ENCODE measurements around the gene CFAP46.

CFAP46 gene

GRCh38 chr10:132836832-132837540 lies 105.4 kb downstream of the CFAP46 start:
- no peak overlapping the region for H3K9ac ChIP-seq (ENCODE audit: low read length)
- peaks cover 32% of the 10 kb centered on the region for H3K27me3 ChIP-seq (ENCODE audit: control insufficient read depth, insufficient read depth, low read length)
- peaks cover 30% of the 10 kb centered on the region for H3K4me1 ChIP-seq (ENCODE audit: control insufficient read depth, insufficient read depth, low read length)
- no peaks in the 10 kb centered on the region for H3K9me3 ChIP-seq (ENCODE audit: control insufficient read depth, low read length)
- no peak overlapping the region for H3K4me3 ChIP-seq (ENCODE audit: low read length)
- H3K36me3 ChIP-seq (ENCODE audit: control insufficient read depth, insufficient read depth, low read length): no peaks in the 10 kb centered on the region

GRCh38 chr10:132836248-132836831 lies 106.0 kb downstream of the CFAP46 start:
- H3K9me3 ChIP-seq (ENCODE audit: control insufficient read depth, low read length): no peaks in the 10 kb centered on the region
- H3K9ac ChIP-seq (ENCODE audit: low read length): no peak overlapping the region
- peaks cover 26% of the 10 kb centered on the region for H3K4me1 ChIP-seq (ENCODE audit: control insufficient read depth, insufficient read depth, low read length)
- no peaks in the 10 kb centered on the region for H3K36me3 ChIP-seq (ENCODE audit: control insufficient read depth, insufficient read depth, low read length)
- H3K27me3 ChIP-seq (ENCODE audit: control insufficient read depth, insufficient read depth, low read length): peaks cover 33% of the 10 kb centered on the region
- H3K4me3 ChIP-seq (ENCODE audit: low read length): no peak overlapping the region

GRCh38 chr10:132835848-132836233 lies 106.5 kb downstream of the CFAP46 start:
- H3K36me3 ChIP-seq (ENCODE audit: control insufficient read depth, insufficient read depth, low read length): no peaks in the 10 kb centered on the region
- H3K9ac ChIP-seq (ENCODE audit: low read length): no peak overlapping the region
- H3K9me3 ChIP-seq (ENCODE audit: control insufficient read depth, low read length): no peaks in the 10 kb centered on the region
- H3K4me3 ChIP-seq (ENCODE audit: low read length): no peak overlapping the region
- H3K27me3 ChIP-seq (ENCODE audit: control insufficient read depth, insufficient read depth, low read length): peaks cover 35% of the 10 kb centered on the region
- peaks cover 21% of the 10 kb centered on the region for H3K4me1 ChIP-seq (ENCODE audit: control insufficient read depth, insufficient read depth, low read length)

GRCh38 chr10:132834891-132835847 lies 107.2 kb downstream of the CFAP46 start:
- H3K9me3 ChIP-seq (ENCODE audit: control insufficient read depth, low read length): no peaks in the 10 kb centered on the region
- peaks cover 15% of the 10 kb centered on the region for H3K4me1 ChIP-seq (ENCODE audit: control insufficient read depth, insufficient read depth, low read length)
- H3K27me3 ChIP-seq (ENCODE audit: control insufficient read depth, insufficient read depth, low read length): peaks cover 35% of the 10 kb centered on the region
- H3K36me3 ChIP-seq (ENCODE audit: control insufficient read depth, insufficient read depth, low read length): no peaks in the 10 kb centered on the region
- H3K4me3 ChIP-seq (ENCODE audit: low read length): no peak overlapping the region
- no peak overlapping the region for H3K9ac ChIP-seq (ENCODE audit: low read length)

- Histone ChIP-seq H3K27me3 (ENCODE audit: control insufficient read depth, insufficient read depth, low read length) (peaks cover 35% of the 10 kb centered on the region), H3K9me3 (ENCODE audit: control insufficient read depth, low read length) (no peaks in the 10 kb centered on the region), H3K36me3 (ENCODE audit: control insufficient read depth, insufficient read depth, low read length) (no peaks in the 10 kb centered on the region), H3K4me1 (ENCODE audit: control insufficient read depth, insufficient read depth, low read length) (peaks cover 12% of the 10 kb centered on the region), H3K4me3 (ENCODE audit: low read length) (no peak overlapping the region), H3K9ac (ENCODE audit: low read length) (no peak overlapping the region)
Measured at GRCh38 chr10:132834311-132834761, 108.0 kb downstream of the CFAP46 start.

GRCh38 chr10:132833421-132834111 lies 108.8 kb downstream of the CFAP46 start:
- Histone ChIP-seq H3K36me3 (ENCODE audit: control insufficient read depth, insufficient read depth, low read length) (no peaks in the 10 kb centered on the region), H3K4me1 (ENCODE audit: control insufficient read depth, insufficient read depth, low read length) (peaks cover 12% of the 10 kb centered on the region), H3K9ac (ENCODE audit: low read length) (no peak overlapping the region), H3K4me3 (ENCODE audit: low read length) (no peak overlapping the region), H3K9me3 (ENCODE audit: control insufficient read depth, low read length) (no peaks in the 10 kb centered on the region), H3K27me3 (ENCODE audit: control insufficient read depth, insufficient read depth, low read length) (peaks cover 38% of the 10 kb centered on the region)

- Histone ChIP-seq H3K9me3 (ENCODE audit: control insufficient read depth, low read length) (no peaks in the 10 kb centered on the region), H3K4me1 (ENCODE audit: control insufficient read depth, insufficient read depth, low read length) (peaks cover 12% of the 10 kb centered on the region), H3K27me3 (ENCODE audit: control insufficient read depth, insufficient read depth, low read length) (peaks cover 45% of the 10 kb centered on the region), H3K4me3 (ENCODE audit: low read length) (no peak overlapping the region), H3K36me3 (ENCODE audit: control insufficient read depth, insufficient read depth, low read length) (no peaks in the 10 kb centered on the region), H3K9ac (ENCODE audit: low read length) (no peak overlapping the region)
Measured at GRCh38 chr10:132832186-132832969, 110.0 kb downstream of the CFAP46 start.

GRCh38 chr10:132829403-132829802 lies 113.0 kb downstream of the CFAP46 start:
- no peak overlapping the region for H3K4me3 ChIP-seq (ENCODE audit: low read length)
- H3K9ac ChIP-seq (ENCODE audit: low read length): no peak overlapping the region
- peaks cover 30% of the 10 kb centered on the region for H3K27me3 ChIP-seq (ENCODE audit: control insufficient read depth, insufficient read depth, low read length)
- H3K4me1 ChIP-seq (ENCODE audit: control insufficient read depth, insufficient read depth, low read length): no peaks in the 10 kb centered on the region
- no peaks in the 10 kb centered on the region for H3K36me3 ChIP-seq (ENCODE audit: control insufficient read depth, insufficient read depth, low read length)
- no peaks in the 10 kb centered on the region for H3K9me3 ChIP-seq (ENCODE audit: control insufficient read depth, low read length)

- Histone ChIP-seq H3K36me3 (ENCODE audit: control insufficient read depth, insufficient read depth, low read length) (no peaks in the 10 kb centered on the region), H3K4me3 (ENCODE audit: low read length) (no peak overlapping the region), H3K4me1 (ENCODE audit: control insufficient read depth, insufficient read depth, low read length) (no peaks in the 10 kb centered on the region), H3K9me3 (ENCODE audit: control insufficient read depth, low read length) (no peaks in the 10 kb centered on the region), H3K9ac (ENCODE audit: low read length) (no peak overlapping the region), H3K27me3 (ENCODE audit: control insufficient read depth, insufficient read depth, low read length) (peaks cover 23% of the 10 kb centered on the region)
Measured at GRCh38 chr10:132828681-132829080, 113.7 kb downstream of the CFAP46 start.

GRCh38 chr10:132827861-132828539 lies 114.4 kb downstream of the CFAP46 start:
- Histone ChIP-seq H3K9ac (ENCODE audit: low read length) (no peak overlapping the region), H3K4me3 (ENCODE audit: low read length) (no peak overlapping the region), H3K4me1 (ENCODE audit: control insufficient read depth, insufficient read depth, low read length) (no peaks in the 10 kb centered on the region), H3K36me3 (ENCODE audit: control insufficient read depth, insufficient read depth, low read length) (no peaks in the 10 kb centered on the region), H3K9me3 (ENCODE audit: control insufficient read depth, low read length) (no peaks in the 10 kb centered on the region), H3K27me3 (ENCODE audit: control insufficient read depth, insufficient read depth, low read length) (peaks cover 18% of the 10 kb centered on the region)

- H3K27me3 ChIP-seq (ENCODE audit: control insufficient read depth, insufficient read depth, low read length): peaks cover 15% of the 10 kb centered on the region
- no peaks in the 10 kb centered on the region for H3K36me3 ChIP-seq (ENCODE audit: control insufficient read depth, insufficient read depth, low read length)
- H3K4me3 ChIP-seq (ENCODE audit: low read length): no peak overlapping the region
- no peak overlapping the region for H3K9ac ChIP-seq (ENCODE audit: low read length)
- H3K4me1 ChIP-seq (ENCODE audit: control insufficient read depth, insufficient read depth, low read length): no peaks in the 10 kb centered on the region
- no peaks in the 10 kb centered on the region for H3K9me3 ChIP-seq (ENCODE audit: control insufficient read depth, low read length)
Measured at GRCh38 chr10:132827423-132827789, 115.0 kb downstream of the CFAP46 start.
